ENCODE results near the gene NDRG3. TPM values are rescaled to one million over a fixed set of nuclear protein-coding genes. Genes with fewer than 3 reads are reported as not detected.

NDRG3 gene
- total RNA-seq, 1 experiment from 2014 or later, result 23.6 TPM

GRCh38 chr20:36629719-36630681 lies 115.9 kb downstream of the NDRG3 start:
- H3K79me2 ChIP-seq (ENCODE audit: insufficient read depth, low read length), result no peaks in the 10 kb centered on the region

More at GRCh38 chr20:36629719-36630681, 115.9 kb downstream of the NDRG3 start:
- H3K79me1 ChIP-seq (ENCODE audit: insufficient read depth, low read depth, low read length, poor library complexity, severe bottlenecking), result no peaks in the 10 kb centered on the region
- H3K14ac ChIP-seq (ENCODE audit: insufficient read depth, low read length), result no peak overlapping the region
- no peak overlapping the region for H2AK5ac ChIP-seq (ENCODE audit: insufficient read length, low read length)
- no peak overlapping the region for H3K56ac ChIP-seq (ENCODE audit: insufficient read length, low read depth, low read length)
- no peaks in the 10 kb centered on the region; the same call in 1 of the 2 replicates for H3K4me1 ChIP-seq (ENCODE audit: insufficient read depth, low read length)
- H3T11ph ChIP-seq (ENCODE audit: low read length), result no peak overlapping the region
- no peak overlapping the region for H3K9ac ChIP-seq (ENCODE audit: extremely low read depth, insufficient read length, low read length)
- no peaks in the 10 kb centered on the region for H3K23me2 ChIP-seq (ENCODE audit: insufficient read length, low read depth, low read length, poor library complexity, severe bottlenecking)
- no peak overlapping the region for H2BK15ac ChIP-seq (ENCODE audit: low read depth, low read length)
- Mint-ChIP-seq H3K4me3 (no peak overlapping the region), H3K36me3 (ENCODE audit: insufficient read depth in 1 of 3, low read depth in 3 of 3) (no peaks in the 10 kb centered on the region), H3K27me3 (ENCODE audit: low read depth) (no peaks in the 10 kb centered on the region), H3K4me1 (peaks cover 6 to 8% of the 10 kb centered on the region in 2 experiments; a peak in 3 of 4 replicates), H3K9me3 (no peaks in the 10 kb centered on the region), H3K27ac (peak overlapping the region in 1 of 3 experiments; percentile 88; a peak in 2 of 7 replicates)
- H3K4me2 ChIP-seq (ENCODE audit: insufficient read depth, insufficient read length, low read length), result no peak overlapping the region
- H2BK12ac ChIP-seq (ENCODE audit: insufficient read length, low read depth, low read length), result no peak overlapping the region
- H3K18ac ChIP-seq (ENCODE audit: insufficient read length, low read depth, low read length), result no peak overlapping the region
- no peak overlapping the region for H2AFZ ChIP-seq (ENCODE audit: low read length)
- H3K27me3 ChIP-seq (ENCODE audit: insufficient read depth, low read length), result no peaks in the 10 kb centered on the region
- H3K4ac ChIP-seq (ENCODE audit: low read depth, low read length), result no peak overlapping the region
- H3K23ac ChIP-seq (ENCODE audit: insufficient read length, low read depth, low read length), result no peak overlapping the region
- no peak overlapping the region for H2BK20ac ChIP-seq (ENCODE audit: low read depth, low read length, poor library complexity, severe bottlenecking)
- H4K5ac ChIP-seq (ENCODE audit: insufficient read length, low read depth, low read length), result no peak overlapping the region
- H4K20me1 ChIP-seq (ENCODE audit: control insufficient read depth, insufficient read depth, insufficient read length), result no peaks in the 10 kb centered on the region
- no peaks in the 10 kb centered on the region for H3K9me3 ChIP-seq (ENCODE audit: control insufficient read depth, low read depth, low read length)
- no CpG with 5 or more reads among the region's 15 CpGs for WGBS (ENCODE audit: extremely low coverage, insufficient read length, low lambda C conversion rate)
- H3K27ac ChIP-seq (ENCODE audit: insufficient read length, low read depth, low read length), result no peak overlapping the region
- no peak for DNase-seq
- H2BK120ac ChIP-seq (ENCODE audit: low read depth, low read length, poor library complexity, severe bottlenecking), result no peak overlapping the region
- no peak overlapping the region for H2BK5ac ChIP-seq (ENCODE audit: insufficient read length, low read length)
- TF ChIP-seq CTCF (conservative IDR thresholded peaks at IDR 0.05), result no peak
- H4K91ac ChIP-seq (ENCODE audit: insufficient read length, low read depth, low read length), result no peak overlapping the region
- H4K8ac ChIP-seq (replicated peaks; ENCODE audit: insufficient read length, low read depth, low read length), result no peak overlapping the region
